ENCODE data around the gene HOGA1.

The HOGA1 gene

GRCh38 chr10:97580421-97581367 lies 3.5 kb upstream of the HOGA1 start:
- no peak for DNase-seq (ENCODE audit: low spot score)

GRCh38 chr10:97582169-97582568 lies 2.0 kb upstream of the HOGA1 start:
- DNase-seq (ENCODE audit: low spot score): no peak

- DNase-seq (ENCODE audit: low spot score): no peak
These were observed 713 bp upstream of the HOGA1 start for GRCh38 chr10:97583476-97583875.

GRCh38 chr10:97584798-97585438 lies 729 bp downstream of the HOGA1 start:
- DNase-seq (ENCODE audit: low spot score): peak; percentile 3

- peak; percentile 2 for DNase-seq (ENCODE audit: low spot score)
These were observed 1.2 kb downstream of the HOGA1 start for GRCh38 chr10:97585439-97585811.

GRCh38 chr10:97587183-97587582 lies 3.0 kb downstream of the HOGA1 start:
- DNase-seq (ENCODE audit: low spot score): no peak

- no peak for DNase-seq (ENCODE audit: low spot score)
These were observed 5.3 kb downstream of the HOGA1 start, which contains the start of gene C10orf62 for GRCh38 chr10:97589479-97589878. TSS of gene C10orf62 (plus strand) at chr10:97589721. CDS start at chr10:97589898, 177 bp downstream.

GRCh38 chr10:97590082-97590747 lies 6.0 kb downstream of the HOGA1 start:
- no peak for DNase-seq (ENCODE audit: low spot score)

- no peak for DNase-seq (ENCODE audit: low spot score)
These were observed 6.7 kb downstream of the HOGA1 start for GRCh38 chr10:97590748-97591495.

- no peak for DNase-seq (ENCODE audit: low spot score)
These were observed 9.2 kb downstream of the HOGA1 start for GRCh38 chr10:97593421-97593820.

GRCh38 chr10:97596101-97597082 lies 12.2 kb downstream of the HOGA1 start:
- DNase-seq (ENCODE audit: low spot score): peak; percentile 80

GRCh38 chr10:97597778-97598177 lies 13.6 kb downstream of the HOGA1 start:
- DNase-seq (ENCODE audit: low spot score): no peak

- no peak for DNase-seq (ENCODE audit: low spot score)
These were observed 14.4 kb downstream of the HOGA1 start for GRCh38 chr10:97598407-97599271.

GRCh38 chr10:97599272-97599619 lies 15.1 kb downstream of the HOGA1 start:
- DNase-seq (ENCODE audit: low spot score): no peak

GRCh38 chr10:97600616-97601015 lies 16.4 kb downstream of the HOGA1 start:
- no peak for DNase-seq (ENCODE audit: low spot score)

- no peak for DNase-seq (ENCODE audit: low spot score)
These were observed 17.4 kb downstream of the HOGA1 start for GRCh38 chr10:97601268-97602215.

GRCh38 chr10:97607095-97607636 lies 23.0 kb downstream of the HOGA1 start:
- DNase-seq (ENCODE audit: low spot score): no peak

GRCh38 chr10:97608991-97609561 lies 24.9 kb downstream of the HOGA1 start:
- DNase-seq (ENCODE audit: low spot score): no peak
